ENCODE data around the gene RGPD8. TPM values are rescaled to one million over a fixed set of nuclear protein-coding genes. Genes with fewer than 3 reads are reported as not detected.

Gene RGPD8
- total and polyA plus RNA-seq, 10 of the 15 experiments (the other 5 are each of a cell fraction or from before 2014, with no cell fraction given) = 0.24 to 9.6 (median 4.2) TPM

DNA sequence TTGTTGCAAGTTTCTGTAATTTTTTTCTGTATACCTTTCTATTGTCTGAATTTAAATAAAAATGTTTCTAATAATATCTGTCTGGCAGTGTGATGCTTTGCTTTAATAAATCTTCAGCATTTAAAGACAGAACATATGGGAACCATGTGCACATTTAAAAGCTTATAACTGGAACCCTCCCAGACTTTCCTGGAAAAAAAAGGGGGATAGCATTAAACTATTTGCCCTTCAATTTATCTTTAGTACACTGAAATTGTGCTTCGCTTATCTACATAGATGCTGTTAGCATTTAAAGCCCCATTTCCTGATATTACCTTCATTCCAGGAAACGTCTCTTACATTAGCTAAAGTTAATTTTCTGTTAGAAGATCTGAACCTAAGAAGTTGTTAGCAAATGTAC lies 93.5 kb downstream of the RGPD8 start:
- WGBS (ENCODE audit: insufficient coverage, insufficient replicate concordance, low lambda C conversion rate, missing lambda C conversion rate) = 60% methylated on average over 2 of the region's 2 CpGs
- ChIA-PET RAD21 (ENCODE audit: unreplicated experiment) (no interaction called here), CTCF (no interaction called here), SMC1A (ENCODE audit: uncharacterized antibody, unreplicated experiment) (no interaction called here), POLR2A (interaction anchor here (0.6 kb wide), 1 partner anchor 944 kb away, joined by 4 read pairs; no protein-coding TSS in a partner anchor)
- Histone ChIP-seq H3K9ac (ENCODE audit: control insufficient read depth, insufficient read depth, low read length) (no peak overlapping the region), H2AFZ (ENCODE audit: control insufficient read depth, low read depth, low read length) (no peak overlapping the region), H3K9me3 (replicated peaks; ENCODE audit: control insufficient read depth, insufficient read depth, low read length) (no peaks in the 10 kb centered on the region), H3K36me3 (ENCODE audit: control insufficient read depth in 2 of 2, insufficient read depth in 2 of 2, low read length in 1 of 2) (no peaks in the 10 kb centered on the region), H3K79me2 (ENCODE audit: control insufficient read depth, insufficient read depth, low read length) (no peaks in the 10 kb centered on the region), H3K27me3 (replicated peaks in 1 of 2; ENCODE audit: control insufficient read depth in 2 of 2, insufficient read depth in 2 of 2, low read length in 1 of 2) (no peaks in the 10 kb centered on the region), H3K4me3 (no peak overlapping the region), H3K4me2 (ENCODE audit: control insufficient read depth, insufficient read depth) (no peak overlapping the region), H3K27ac (ENCODE audit: control insufficient read depth, insufficient read depth) (no peak overlapping the region), H3K4me1 (ENCODE audit: control insufficient read depth, insufficient read depth, low read length) (peaks cover 6% of the 10 kb centered on the region), H4K20me1 (ENCODE audit: control insufficient read depth, insufficient read depth) (no peaks in the 10 kb centered on the region)
- DNase-seq (ENCODE audit: low read depth, low spot score) (no peak), FAIRE-seq (no peak), ATAC-seq (no peak)
- in situ Hi-C loops (cut with MboI) (loop anchor here (10.0 kb wide), 1 partner anchor 115 kb away; no protein-coding TSS in a partner anchor), intact Hi-C loops (cut with micrococcal nuclease; ENCODE audit: unreplicated experiment) (no loop called here)
- TF ChIP-seq EZH2 (IDR thresholded peaks at IDR 0.05; ENCODE audit: borderline replicate concordance, control insufficient read depth, low read depth, low read length) (no peak), CEBPB (IDR thresholded peaks at IDR 0.05; ENCODE audit: borderline replicate concordance in 1 of 2, low read depth in 2 of 2, low read length in 2 of 2) (no peak), MYB (IDR thresholded peaks at IDR 0.05; ENCODE audit: borderline replicate concordance, low read depth, low read length) (no peak), RELA (IDR thresholded peaks at IDR 0.05; ENCODE audit: borderline replicate concordance, partially characterized antibody) (no peak), IKZF2 (IDR thresholded peaks at IDR 0.05) (no peak), GATAD2B (conservative IDR thresholded peaks at IDR 0.05; ENCODE audit: low read depth) (no peak), ZNF207 (IDR thresholded peaks at IDR 0.05; ENCODE audit: borderline replicate concordance) (no peak), CHD1 (IDR thresholded peaks at IDR 0.05; ENCODE audit: low read depth, low read length) (no peak)
- TF ChIP-seq, protein P1, sequence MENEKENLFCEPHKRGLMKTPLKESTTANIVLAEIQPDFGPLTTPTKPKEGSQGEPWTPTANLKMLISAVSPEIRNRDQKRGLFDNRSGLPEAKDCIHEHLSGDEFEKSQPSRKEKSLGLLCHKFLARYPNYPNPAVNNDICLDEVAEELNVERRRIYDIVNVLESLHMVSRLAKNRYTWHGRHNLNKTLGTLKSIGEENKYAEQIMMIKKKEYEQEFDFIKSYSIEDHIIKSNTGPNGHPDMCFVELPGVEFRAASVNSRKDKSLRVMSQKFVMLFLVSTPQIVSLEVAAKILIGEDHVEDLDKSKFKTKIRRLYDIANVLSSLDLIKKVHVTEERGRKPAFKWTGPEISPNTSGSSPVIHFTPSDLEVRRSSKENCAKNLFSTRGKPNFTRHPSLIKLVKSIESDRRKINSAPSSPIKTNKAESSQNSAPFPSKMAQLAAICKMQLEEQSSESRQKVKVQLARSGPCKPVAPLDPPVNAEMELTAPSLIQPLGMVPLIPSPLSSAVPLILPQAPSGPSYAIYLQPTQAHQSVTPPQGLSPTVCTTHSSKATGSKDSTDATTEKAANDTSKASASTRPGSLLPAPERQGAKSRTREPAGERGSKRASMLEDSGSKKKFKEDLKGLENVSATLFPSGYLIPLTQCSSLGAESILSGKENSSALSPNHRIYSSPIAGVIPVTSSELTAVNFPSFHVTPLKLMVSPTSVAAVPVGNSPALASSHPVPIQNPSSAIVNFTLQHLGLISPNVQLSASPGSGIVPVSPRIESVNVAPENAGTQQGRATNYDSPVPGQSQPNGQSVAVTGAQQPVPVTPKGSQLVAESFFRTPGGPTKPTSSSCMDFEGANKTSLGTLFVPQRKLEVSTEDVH (IDR thresholded peaks at IDR 0.05; ENCODE audit: low read depth, partially characterized antibody) = no peak
- TF ChIP-seq, protein P2, sequence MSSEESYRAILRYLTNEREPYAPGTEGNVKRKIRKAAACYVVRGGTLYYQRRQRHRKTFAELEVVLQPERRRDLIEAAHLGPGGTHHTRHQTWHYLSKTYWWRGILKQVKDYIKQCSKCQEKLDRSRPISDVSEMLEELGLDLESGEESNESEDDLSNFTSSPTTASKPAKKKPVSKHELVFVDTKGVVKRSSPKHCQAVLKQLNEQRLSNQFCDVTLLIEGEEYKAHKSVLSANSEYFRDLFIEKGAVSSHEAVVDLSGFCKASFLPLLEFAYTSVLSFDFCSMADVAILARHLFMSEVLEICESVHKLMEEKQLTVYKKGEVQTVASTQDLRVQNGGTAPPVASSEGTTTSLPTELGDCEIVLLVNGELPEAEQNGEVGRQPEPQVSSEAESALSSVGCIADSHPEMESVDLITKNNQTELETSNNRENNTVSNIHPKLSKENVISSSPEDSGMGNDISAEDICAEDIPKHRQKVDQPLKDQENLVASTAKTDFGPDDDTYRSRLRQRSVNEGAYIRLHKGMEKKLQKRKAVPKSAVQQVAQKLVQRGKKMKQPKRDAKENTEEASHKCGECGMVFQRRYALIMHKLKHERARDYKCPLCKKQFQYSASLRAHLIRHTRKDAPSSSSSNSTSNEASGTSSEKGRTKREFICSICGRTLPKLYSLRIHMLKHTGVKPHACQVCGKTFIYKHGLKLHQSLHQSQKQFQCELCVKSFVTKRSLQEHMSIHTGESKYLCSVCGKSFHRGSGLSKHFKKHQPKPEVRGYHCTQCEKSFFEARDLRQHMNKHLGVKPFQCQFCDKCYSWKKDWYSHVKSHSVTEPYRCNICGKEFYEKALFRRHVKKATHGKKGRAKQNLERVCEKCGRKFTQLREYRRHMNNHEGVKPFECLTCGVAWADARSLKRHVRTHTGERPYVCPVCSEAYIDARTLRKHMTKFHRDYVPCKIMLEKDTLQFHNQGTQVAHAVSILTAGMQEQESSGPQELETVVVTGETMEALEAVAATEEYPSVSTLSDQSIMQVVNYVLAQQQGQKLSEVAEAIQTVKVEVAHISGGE (CRISPR knock-in tag; IDR thresholded peaks at IDR 0.05) = no peak
- TF ChIP-seq, protein P3, sequence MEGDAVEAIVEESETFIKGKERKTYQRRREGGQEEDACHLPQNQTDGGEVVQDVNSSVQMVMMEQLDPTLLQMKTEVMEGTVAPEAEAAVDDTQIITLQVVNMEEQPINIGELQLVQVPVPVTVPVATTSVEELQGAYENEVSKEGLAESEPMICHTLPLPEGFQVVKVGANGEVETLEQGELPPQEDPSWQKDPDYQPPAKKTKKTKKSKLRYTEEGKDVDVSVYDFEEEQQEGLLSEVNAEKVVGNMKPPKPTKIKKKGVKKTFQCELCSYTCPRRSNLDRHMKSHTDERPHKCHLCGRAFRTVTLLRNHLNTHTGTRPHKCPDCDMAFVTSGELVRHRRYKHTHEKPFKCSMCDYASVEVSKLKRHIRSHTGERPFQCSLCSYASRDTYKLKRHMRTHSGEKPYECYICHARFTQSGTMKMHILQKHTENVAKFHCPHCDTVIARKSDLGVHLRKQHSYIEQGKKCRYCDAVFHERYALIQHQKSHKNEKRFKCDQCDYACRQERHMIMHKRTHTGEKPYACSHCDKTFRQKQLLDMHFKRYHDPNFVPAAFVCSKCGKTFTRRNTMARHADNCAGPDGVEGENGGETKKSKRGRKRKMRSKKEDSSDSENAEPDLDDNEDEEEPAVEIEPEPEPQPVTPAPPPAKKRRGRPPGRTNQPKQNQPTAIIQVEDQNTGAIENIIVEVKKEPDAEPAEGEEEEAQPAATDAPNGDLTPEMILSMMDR (IDR thresholded peaks at IDR 0.05 in 2 of 3, conservative IDR thresholded peaks at IDR 0.05 in 1 of 3; ENCODE audit: control insufficient read depth in 2 of 3, extremely low read depth in 1 of 3, insufficient read depth in 1 of 3, low read depth in 3 of 3, low read length in 3 of 3) = no peak
- TF ChIP-seq, protein P4, sequence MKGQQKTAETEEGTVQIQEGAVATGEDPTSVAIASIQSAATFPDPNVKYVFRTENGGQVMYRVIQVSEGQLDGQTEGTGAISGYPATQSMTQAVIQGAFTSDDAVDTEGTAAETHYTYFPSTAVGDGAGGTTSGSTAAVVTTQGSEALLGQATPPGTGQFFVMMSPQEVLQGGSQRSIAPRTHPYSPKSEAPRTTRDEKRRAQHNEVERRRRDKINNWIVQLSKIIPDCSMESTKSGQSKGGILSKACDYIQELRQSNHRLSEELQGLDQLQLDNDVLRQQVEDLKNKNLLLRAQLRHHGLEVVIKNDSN (IDR thresholded peaks at IDR 0.05; ENCODE audit: borderline replicate concordance, extremely low read length, insufficient read depth, low read depth, low read length) = no peak
- no TSS peak for BruUV-seq (replicated peaks)

All from GM12878 (cell line).